Natural killer cell treated with Interleukin-12 subunit alpha and Interleukin-12 subunit beta and Interleukin-15 and Interleukin-18, amount 100 ng/mL, for 72 hours (primary cell): ENCODE data around the gene ORM2. TPM values are rescaled to one million over a fixed set of nuclear protein-coding genes. Genes with fewer than 3 reads are reported as not detected.
"Not testable (repeated sequence)": the region's sequence is repeated elsewhere in the genome, so short reads cannot be mapped to it uniquely, and the experiment has no call there.

Source experiments
- ATAC-seq, 2 donors: fragments of 150-1000 bp; cut with Tn5 transposase in 1 of 2; sonication (Bioruptor Pico), chemical (Tn5 transposase) in 1 of 2; 2 replicates each; pipeline ENCODE4 v1.10.0; 2021
- DNase-seq: peaks from one replicate; pipeline ENCODE4 v3.0.0; 2022; ENCODE audit warnings: low spot score
- H3K27ac Mint-ChIP-seq, 2 donors: 1 replicate in 1 of 2; 2 replicates in 1 of 2; pipeline ENCODE4 v1.8.0; 2022; ENCODE audit warnings: mixed read lengths in 2 of 2, mild to moderate bottlenecking in 1 of 2, moderate library complexity in 1 of 2
- H3K27me3 Mint-ChIP-seq, 2 donors: 1 replicate in 1 of 2; 2 replicates in 1 of 2; pipeline ENCODE4 v1.8.0; 2022; ENCODE audit warnings: mixed read lengths in 2 of 2
- H3K36me3 Mint-ChIP-seq: one replicate; pipeline ENCODE4 v1.8.0; 2022; ENCODE audit warnings: mixed read lengths
- H3K4me1 Mint-ChIP-seq, 2 donors: 1 replicate in 1 of 2; 2 replicates in 1 of 2; pipeline ENCODE4 v1.8.0; 2022; ENCODE audit warnings: low read depth in 2 of 2, mixed read lengths in 2 of 2, mild to moderate bottlenecking in 1 of 2
- H3K4me3 Mint-ChIP-seq: one replicate; pipeline ENCODE4 v1.8.0; 2022; ENCODE audit warnings: mixed read lengths
- H3K9me3 Mint-ChIP-seq: 2 replicates; pipeline ENCODE4 v1.8.0; 2022; ENCODE audit warnings: mixed read lengths
- total RNA-seq, 2 donors: library from RNA; stranded (reverse); gene quantifications; one replicate each; pipeline ENCODE4 v1.2.3, GENCODE V29; 2022

Gene ORM2
- total RNA-seq, 2 donors from 2014 or later, result not detected

DNA sequence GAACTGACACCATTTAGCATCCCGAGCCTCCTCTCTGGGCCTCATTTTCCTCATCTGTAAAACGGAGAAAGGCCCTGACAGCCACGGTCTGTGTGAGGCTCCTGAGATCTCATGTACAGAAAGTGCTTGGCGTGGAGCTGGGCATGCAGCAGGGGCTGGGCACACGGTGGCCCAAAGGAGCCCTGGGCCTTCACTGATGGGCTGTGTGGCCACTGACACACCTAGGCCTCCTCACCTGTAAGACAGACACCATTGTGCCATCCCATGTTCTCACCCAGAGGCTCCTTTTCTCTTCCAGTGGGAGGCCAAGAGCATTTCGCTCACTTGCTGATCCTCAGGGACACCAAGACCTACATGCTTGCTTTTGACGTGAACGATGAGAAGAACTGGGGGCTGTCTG is 5.2 kb upstream of the ORM2 start:
- Mint-ChIP-seq H3K9me3 (no peaks in the 10 kb centered on the region), H3K27me3 (no peaks in the 10 kb centered on the region), H3K4me1 (no peaks in the 10 kb centered on the region), H3K27ac (no peak overlapping the region), H3K36me3 (no peaks in the 10 kb centered on the region), H3K4me3 (no peak overlapping the region)
- peak in 1 of 2 donors; percentile 3 for ATAC-seq
- DNase-seq, result no peak

DNA sequence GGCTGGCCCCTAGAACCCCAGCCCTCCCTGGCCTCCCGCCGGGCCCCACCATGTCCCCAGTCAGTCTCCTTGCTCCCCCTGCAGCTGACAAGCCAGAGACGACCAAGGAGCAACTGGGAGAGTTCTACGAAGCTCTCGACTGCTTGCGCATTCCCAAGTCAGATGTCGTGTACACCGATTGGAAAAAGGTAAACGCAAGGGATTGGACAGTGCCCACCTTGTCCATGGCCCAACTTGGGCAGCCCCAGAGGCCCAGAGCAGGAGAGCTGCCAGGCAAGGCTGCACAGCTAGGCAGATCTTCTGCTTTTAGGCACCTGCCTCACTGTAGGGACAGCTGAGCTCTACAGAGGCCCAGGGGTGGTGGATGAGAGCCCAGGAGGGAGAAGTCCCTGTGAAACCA is 4.7 kb upstream of the ORM2 start:
- H3K27me3 Mint-ChIP-seq, H3K36me3 Mint-ChIP-seq: not testable (repeated sequence)

GRCh38 chr9:114325684-114326254 is 3.9 kb upstream of the ORM2 start:
- H3K4me1 Mint-ChIP-seq, H3K27ac Mint-ChIP-seq, H3K36me3 Mint-ChIP-seq, H3K4me3 Mint-ChIP-seq, ATAC-seq, DNase-seq, H3K27me3 Mint-ChIP-seq, H3K9me3 Mint-ChIP-seq: not testable (repeated sequence)

More for the DNA sequence above, 4.7 kb upstream of the ORM2 start:
- ATAC-seq, H3K4me1 Mint-ChIP-seq, DNase-seq, H3K4me3 Mint-ChIP-seq, H3K27ac Mint-ChIP-seq, H3K9me3 Mint-ChIP-seq: not testable (repeated sequence)

- no peak overlapping the region for H3K27ac Mint-ChIP-seq
- H3K27me3 Mint-ChIP-seq, result no peaks in the 10 kb centered on the region
- H3K4me1 Mint-ChIP-seq, result peaks cover 6 to 11% of the 10 kb centered on the region in 2 donors
- H3K36me3 Mint-ChIP-seq, result no peaks in the 10 kb centered on the region
- ATAC-seq (peak in 1 of 2 donors; percentile 1), DNase-seq (no peak)
- no peak overlapping the region for H3K4me3 Mint-ChIP-seq
- H3K9me3 Mint-ChIP-seq, result no peaks in the 10 kb centered on the region
Observed at GRCh38 chr9:114327749-114328148, 1.9 kb upstream of the ORM2 start.

DNA sequence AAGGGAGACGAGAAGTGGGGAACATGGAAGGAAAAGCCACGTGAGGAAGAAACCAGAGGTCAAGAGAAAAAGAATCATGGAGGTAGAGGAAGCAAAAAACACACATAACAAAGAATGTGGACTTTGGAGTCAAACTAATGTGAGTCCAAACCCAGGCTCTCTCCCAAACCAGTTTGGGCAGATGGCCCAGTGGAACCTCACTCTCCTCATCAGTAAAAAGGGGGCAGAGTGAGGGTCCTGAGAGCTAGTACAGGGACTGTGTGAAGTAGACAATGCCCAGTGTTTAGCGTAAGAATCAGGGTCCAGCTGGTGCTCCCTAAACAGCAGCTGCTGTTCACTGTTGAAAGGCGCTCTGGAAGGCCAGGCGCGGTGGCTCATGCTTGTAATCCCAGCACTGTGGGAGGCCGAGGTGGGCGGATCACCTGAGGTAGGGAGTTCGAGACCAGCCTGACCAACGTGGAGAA is 1.3 kb upstream of the ORM2 start:
- H3K4me3 Mint-ChIP-seq, DNase-seq, ATAC-seq, H3K27me3 Mint-ChIP-seq, H3K9me3 Mint-ChIP-seq, H3K27ac Mint-ChIP-seq, H3K36me3 Mint-ChIP-seq: not testable (repeated sequence)
- peaks cover 6 to 11% of the 10 kb centered on the region in 2 donors for H3K4me1 Mint-ChIP-seq

DNA sequence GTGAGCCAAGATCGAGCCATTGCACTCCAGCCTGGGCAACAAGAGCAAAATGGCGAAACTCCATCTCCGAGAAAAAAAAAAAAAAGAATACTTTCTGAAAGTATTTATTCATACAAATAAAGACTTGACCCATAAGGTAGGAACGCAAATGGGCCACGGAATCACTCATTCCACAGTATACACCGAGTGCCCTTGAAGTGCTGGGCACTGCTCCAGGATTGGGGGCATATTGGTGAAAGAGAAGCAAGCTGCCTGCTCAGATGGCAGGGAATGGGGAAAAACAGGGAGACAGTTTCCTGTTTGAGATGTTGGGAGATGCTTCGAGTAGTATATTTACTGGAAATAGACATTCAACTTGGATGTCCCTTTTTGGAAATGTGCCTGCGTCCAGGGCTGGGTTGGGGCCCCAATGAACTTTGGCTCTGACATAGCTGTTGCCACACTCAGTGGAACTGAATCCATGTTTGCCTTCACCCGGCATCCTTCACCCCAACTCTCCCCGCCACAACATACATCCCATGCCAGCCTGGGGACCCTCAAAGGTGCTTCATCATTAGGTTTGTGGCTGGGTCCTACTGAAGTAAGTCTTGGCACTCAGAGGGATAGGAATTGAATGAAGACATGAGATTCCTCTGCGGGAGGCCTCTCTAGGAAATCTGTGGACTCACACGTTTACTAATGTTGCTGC is 588 bp upstream of the ORM2 start:
- H3K4me3 Mint-ChIP-seq, H3K27ac Mint-ChIP-seq, H3K9me3 Mint-ChIP-seq, H3K27me3 Mint-ChIP-seq, DNase-seq, H3K36me3 Mint-ChIP-seq, ATAC-seq: not testable (repeated sequence)
- peaks cover 6 to 11% of the 10 kb centered on the region in 2 donors for H3K4me1 Mint-ChIP-seq

- Mint-ChIP-seq H3K27ac (peak overlapping the region in 1 of 2 donors; percentile 72), H3K9me3 (no peaks in the 10 kb centered on the region), H3K4me3 (no peak overlapping the region), H3K36me3 (peaks cover 7% of the 10 kb centered on the region), H3K27me3 (no peaks in the 10 kb centered on the region), H3K4me1 (peaks cover 12 to 15% of the 10 kb centered on the region in 2 donors)
- ATAC-seq, result no peak
- DNase-seq, result no peak
Observed at GRCh38 chr9:114330636-114331035, 967 bp downstream of the ORM2 start.

DNA sequence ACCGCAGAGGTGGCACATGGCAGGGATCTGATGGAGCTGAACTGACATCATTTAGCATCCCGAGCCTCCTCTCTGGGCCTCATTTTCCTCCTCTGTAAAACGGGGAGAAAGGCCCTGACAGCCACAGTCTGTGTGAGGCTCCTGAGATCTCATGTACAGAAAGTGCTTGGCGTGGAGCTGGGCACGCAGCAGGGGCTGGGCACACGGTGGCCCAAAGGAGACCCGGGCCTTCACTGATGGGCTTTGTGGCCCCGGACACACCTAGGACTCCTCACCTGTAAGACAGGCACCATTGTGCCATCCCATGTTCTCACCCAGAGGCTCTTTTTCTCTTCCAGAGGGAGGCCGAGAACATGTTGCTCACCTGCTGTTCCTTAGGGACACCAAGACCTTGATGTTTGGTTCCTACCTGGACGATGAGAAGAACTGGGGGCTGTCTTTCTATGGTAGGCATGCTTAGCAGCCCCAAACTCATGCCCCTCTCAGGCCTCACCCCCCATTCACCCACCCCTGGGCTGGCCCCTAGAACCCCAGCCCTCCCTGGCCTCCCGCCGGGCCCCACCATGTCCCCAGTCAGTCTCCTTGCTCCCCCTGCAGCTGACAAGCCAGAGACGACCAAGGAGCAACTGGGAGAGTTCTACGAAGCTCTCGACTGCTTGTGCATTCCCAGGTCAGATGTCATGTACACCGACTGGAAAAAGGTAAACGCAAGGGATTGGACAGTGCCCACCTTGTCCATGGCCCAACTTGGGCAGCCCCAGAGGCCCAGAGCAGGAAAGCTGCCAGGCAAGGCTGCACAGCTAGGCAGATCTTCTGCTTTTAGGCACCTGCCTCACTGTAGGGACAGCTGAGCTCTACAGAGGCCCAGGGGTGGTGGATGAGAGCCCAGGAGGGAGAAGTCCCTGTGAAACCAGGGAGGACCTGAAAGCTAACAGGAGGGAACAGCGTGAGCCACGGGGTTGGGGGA is 1.8 kb downstream of the ORM2 start:
- H3K36me3 Mint-ChIP-seq, H3K27me3 Mint-ChIP-seq, DNase-seq, H3K4me3 Mint-ChIP-seq, H3K9me3 Mint-ChIP-seq: not testable (repeated sequence)
- Mint-ChIP-seq H3K27ac (peak overlapping the region in 1 of 2 donors; percentile 72), H3K4me1 (peaks cover 12 to 15% of the 10 kb centered on the region in 2 donors)
- peak; percentile 4 to 21 for ATAC-seq

DNA sequence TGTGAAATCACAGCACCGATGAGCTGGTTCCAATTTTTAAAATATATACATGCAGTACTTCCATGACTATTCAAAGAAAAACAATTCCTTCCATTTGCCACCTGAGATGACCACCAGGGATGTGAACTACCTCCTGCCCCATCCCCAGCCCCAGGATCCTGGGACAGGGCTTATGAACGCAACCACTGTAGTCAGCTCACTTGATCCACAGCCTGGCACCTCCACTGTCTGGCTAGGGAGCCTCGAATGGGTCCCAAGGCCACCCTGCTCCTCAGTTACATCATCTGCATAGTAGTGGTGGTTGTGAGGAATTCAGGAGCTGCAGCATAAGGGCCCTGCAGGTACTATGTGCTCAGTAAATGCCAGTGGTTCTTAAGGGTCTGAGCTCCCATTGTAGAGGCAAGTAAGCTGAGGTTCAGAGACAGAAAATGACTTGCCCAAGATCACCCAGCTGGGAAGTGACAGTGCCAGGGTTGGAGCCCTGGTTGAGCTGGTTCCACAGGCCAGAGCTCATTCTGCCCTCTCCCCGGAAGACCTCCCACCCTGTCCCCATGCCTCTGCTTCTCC is 2.9 kb downstream of the ORM2 start:
- not testable (repeated sequence) for H3K4me3 Mint-ChIP-seq, H3K36me3 Mint-ChIP-seq, H3K9me3 Mint-ChIP-seq, H3K27me3 Mint-ChIP-seq, ATAC-seq, DNase-seq
- peak overlapping the region; percentile 63 to 72 for H3K27ac Mint-ChIP-seq
- peaks cover 12 to 15% of the 10 kb centered on the region in 2 donors for H3K4me1 Mint-ChIP-seq

GRCh38 chr9:114333718-114334117 is 4.0 kb downstream of the ORM2 start:
- H3K27ac Mint-ChIP-seq, DNase-seq, H3K4me3 Mint-ChIP-seq, H3K27me3 Mint-ChIP-seq, H3K9me3 Mint-ChIP-seq, ATAC-seq: not testable (repeated sequence)
- Mint-ChIP-seq H3K36me3 (peaks cover 15% of the 10 kb centered on the region), H3K4me1 (peaks cover 18 to 23% of the 10 kb centered on the region in 2 donors)

GRCh38 chr9:114334490-114334889 is 4.8 kb downstream of the ORM2 start:
- Mint-ChIP-seq H3K36me3 (peaks cover 19% of the 10 kb centered on the region), H3K4me1 (peaks cover 18 to 31% of the 10 kb centered on the region in 2 donors), H3K9me3 (no peaks in the 10 kb centered on the region), H3K27me3 (no peaks in the 10 kb centered on the region), H3K4me3 (no peak overlapping the region), H3K27ac (peak overlapping the region; percentile 65 to 77)
- no peak for DNase-seq
- ATAC-seq, result no peak

GRCh38 chr9:114335745-114336144 is 6.1 kb downstream of the ORM2 start:
- Mint-ChIP-seq H3K36me3 (peaks cover 24% of the 10 kb centered on the region), H3K27me3 (no peaks in the 10 kb centered on the region), H3K4me3 (no peak overlapping the region), H3K27ac (peak overlapping the region; percentile 65 to 77), H3K9me3 (no peaks in the 10 kb centered on the region), H3K4me1 (peaks cover 24 to 39% of the 10 kb centered on the region in 2 donors)
- no peak for DNase-seq
- no peak for ATAC-seq

GRCh38 chr9:114336157-114336556 is 6.5 kb downstream of the ORM2 start:
- H3K9me3 Mint-ChIP-seq, result no peaks in the 10 kb centered on the region
- peaks cover 24 to 38% of the 10 kb centered on the region in 2 donors for H3K4me1 Mint-ChIP-seq
- DNase-seq (no peak), ATAC-seq (no peak)
- H3K27ac Mint-ChIP-seq, result peak overlapping the region in 1 of 2 donors; percentile 77
- no peak overlapping the region for H3K4me3 Mint-ChIP-seq
- H3K27me3 Mint-ChIP-seq, result no peaks in the 10 kb centered on the region
- peaks cover 26% of the 10 kb centered on the region for H3K36me3 Mint-ChIP-seq
